Measurements from ENCODE around the gene PTEN.

- TF ChIP-seq CTCF (IDR thresholded peaks at IDR 0.05; ENCODE audit: low read length), result no peak
- no peak for TF ChIP-seq EZH2phosphoT487 (IDR thresholded peaks at IDR 0.05; ENCODE audit: low read length)
- no peak for TF ChIP-seq EZH2 (optimal IDR thresholded peaks at IDR 0.05; ENCODE audit: low read depth, low read length)
Measured at GRCh38 chr10:87842220-87842641, 21.2 kb upstream of the PTEN start.
